Mesendoderm (in vitro differentiated cells): Measurements from ENCODE around the gene ZBTB17.
"Not testable (repeated sequence)": the region's sequence is repeated elsewhere in the genome, so short reads cannot be mapped to it uniquely, and the experiment has no call there.

ENCODE experiments used
- DNase-seq: peaks from one replicate; pipeline ENCODE4 v3.0.0; 2013
- H2AK5ac ChIP-seq: 2 replicates; pipeline ENCODE4 v1.6.1; 2013; ENCODE audit warnings: low read length, inconsistent platforms
- H2BK120ac ChIP-seq: 2 replicates; pipeline ENCODE4 v1.6.1; 2013; ENCODE audit warnings: low read depth, mild to moderate bottlenecking, low read length, moderate library complexity, mixed read lengths
- H2BK15ac ChIP-seq: replicated peaks from 2 replicates; pipeline ENCODE4 v1.6.1; 2013; ENCODE audit warnings: low read depth, mild to moderate bottlenecking, moderate library complexity
- H2BK5ac ChIP-seq: 2 replicates; pipeline ENCODE4 v1.6.1; 2013; ENCODE audit warnings: low read length, inconsistent platforms
- H3K18ac ChIP-seq: 2 replicates; pipeline ENCODE4 v1.6.1; 2013; ENCODE audit warnings: mild to moderate bottlenecking, low read length, mixed read lengths
- H3K23ac ChIP-seq: one replicate; pipeline ENCODE4 v1.6.1; 2013; ENCODE audit warnings: low read length
- H3K27ac ChIP-seq: 2 replicates; pipeline ENCODE4 v1.5.1; 2013; ENCODE audit warnings: low read depth, mild to moderate bottlenecking, inconsistent platforms, low read length, moderate library complexity
- H3K27me3 ChIP-seq: 2 replicates; pipeline ENCODE4 v1.6.1; 2013; ENCODE audit warnings: low read length, control low read depth, mild to moderate bottlenecking, inconsistent platforms; ENCODE audit not compliant: insufficient read depth, poor library complexity
- H3K36me3 ChIP-seq: 2 replicates; pipeline ENCODE4 v1.6.1; 2013; ENCODE audit warnings: low read length, inconsistent platforms; ENCODE audit not compliant: control insufficient read depth, insufficient read depth
- H3K4ac ChIP-seq: one replicate; pipeline ENCODE4 v1.6.1; 2013; ENCODE audit warnings: low read depth, mild to moderate bottlenecking, low read length, moderate library complexity
- H3K4me1 ChIP-seq: 2 replicates; pipeline ENCODE4 v1.6.1; 2013; ENCODE audit warnings: low read depth, low read length, inconsistent platforms; ENCODE audit not compliant: control insufficient read depth
- H3K4me2 ChIP-seq: 2 replicates; pipeline ENCODE4 v1.6.1; 2013; ENCODE audit warnings: low read length
- H3K4me3 ChIP-seq: 2 replicates; pipeline ENCODE4 v1.5.1; 2013; ENCODE audit warnings: mild to moderate bottlenecking, low read length
- H3K56ac ChIP-seq: one replicate; pipeline ENCODE4 v1.6.1; 2013; ENCODE audit warnings: low read length
- H3K79me1 ChIP-seq: 2 replicates; pipeline ENCODE4 v1.6.1; 2013; ENCODE audit warnings: low read length, inconsistent platforms
- H3K79me2 ChIP-seq: 2 replicates; pipeline ENCODE4 v1.6.1; 2013; ENCODE audit warnings: mild to moderate bottlenecking, low read length; ENCODE audit not compliant: control insufficient read depth, insufficient read depth
- H3K9ac ChIP-seq: 2 replicates; pipeline ENCODE4 v1.6.1; 2013; ENCODE audit warnings: low read length, inconsistent platforms
- H4K5ac ChIP-seq: one replicate; pipeline ENCODE4 v1.6.1; 2013; ENCODE audit warnings: low read length
- H4K8ac ChIP-seq: one replicate; pipeline ENCODE4 v1.6.1; 2013; ENCODE audit warnings: low read depth, mild to moderate bottlenecking, control low read depth, low read length, moderate library complexity
- WGBS: extraction: QIAGEN DNeasy Blood & Tissue Kit; methylation state at CpG from one replicate; pipeline ENCODE4 v1.1.7; 2013; ENCODE audit warnings: low lambda C conversion rate, missing lambda C conversion rate; ENCODE audit not compliant: insufficient coverage; ENCODE audit errors: extremely low coverage; 5-methylcytosine and 5-hydroxymethylcytosine counted together

Gene ZBTB17

GRCh38 chr1:15931401-15931800 is 44.5 kb downstream of the ZBTB17 start:
- Histone ChIP-seq H4K5ac (no peak overlapping the region), H3K36me3 (peaks cover 21% of the 10 kb centered on the region), H3K56ac (no peak overlapping the region), H3K9ac (no peak overlapping the region), H3K27ac (no peak overlapping the region), H3K79me1 (peaks cover 2% of the 10 kb centered on the region), H3K23ac (no peak overlapping the region), H2AK5ac (no peak overlapping the region), H3K4me1 (no peaks in the 10 kb centered on the region), H3K4me2 (no peak overlapping the region), H3K4ac (no peak overlapping the region), H2BK15ac (no peak overlapping the region), H2BK5ac (no peak overlapping the region), H2BK120ac (no peak overlapping the region), H4K8ac (no peak overlapping the region), H3K27me3 (no peaks in the 10 kb centered on the region), H3K18ac (no peak overlapping the region), H3K4me3 (no peak overlapping the region), H3K79me2 (no peaks in the 10 kb centered on the region)
- no CpG with 5 or more reads among the region's 11 CpGs for WGBS
- no peak for DNase-seq

- peaks cover 21% of the 10 kb centered on the region for H3K36me3 ChIP-seq
- H3K27me3 ChIP-seq = no peaks in the 10 kb centered on the region
- no CpG with 5 or more reads among the region's 17 CpGs for WGBS
- H3K4me2 ChIP-seq = no peak overlapping the region
- no peak overlapping the region for H3K9ac ChIP-seq
- H3K79me2 ChIP-seq = no peaks in the 10 kb centered on the region
- no peak overlapping the region for H2AK5ac ChIP-seq
- H3K18ac ChIP-seq = no peak overlapping the region
- no peak overlapping the region for H3K4ac ChIP-seq
- no peak for DNase-seq
- H3K4me1 ChIP-seq = no peaks in the 10 kb centered on the region
- no peak overlapping the region for H2BK15ac ChIP-seq
- H3K4me3 ChIP-seq = no peak overlapping the region
- H4K5ac ChIP-seq = no peak overlapping the region
- no peak overlapping the region for H2BK120ac ChIP-seq
- H2BK5ac ChIP-seq = no peak overlapping the region
- no peak overlapping the region for H4K8ac ChIP-seq
- no peak overlapping the region for H3K56ac ChIP-seq
- H3K79me1 ChIP-seq = no peaks in the 10 kb centered on the region
- no peak overlapping the region for H3K23ac ChIP-seq
- H3K27ac ChIP-seq = no peak overlapping the region
Measured at GRCh38 chr1:15928971-15929965, 46.6 kb downstream of the ZBTB17 start.

DNA sequence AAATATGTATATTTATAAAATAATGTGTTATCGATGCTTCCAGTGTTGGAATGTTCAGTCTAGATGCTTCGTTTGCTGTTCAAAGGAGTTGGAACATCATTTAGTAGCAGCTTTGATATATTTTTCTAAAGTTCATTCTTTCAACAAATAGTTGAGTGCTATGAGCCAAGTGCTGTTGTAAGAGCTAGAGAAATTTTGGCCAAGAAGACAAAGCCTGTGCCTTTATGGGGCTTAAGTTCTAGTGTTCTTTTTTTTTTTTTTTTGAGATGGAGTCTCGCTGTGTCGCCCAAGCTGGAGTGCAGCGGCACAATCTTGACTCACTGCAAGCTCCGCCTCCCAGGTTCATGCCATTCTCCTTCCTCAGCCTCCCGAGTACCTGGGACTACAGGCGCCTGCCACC is 49.5 kb downstream of the ZBTB17 start:
- H3K56ac ChIP-seq, H4K8ac ChIP-seq, H3K27ac ChIP-seq, H3K4me1 ChIP-seq, H3K4me3 ChIP-seq, H3K4ac ChIP-seq, H3K18ac ChIP-seq, H3K9ac ChIP-seq, H3K79me1 ChIP-seq, H3K4me2 ChIP-seq, H2BK120ac ChIP-seq, H3K27me3 ChIP-seq, H3K79me2 ChIP-seq, H3K23ac ChIP-seq, H2AK5ac ChIP-seq, H4K5ac ChIP-seq, H2BK5ac ChIP-seq, H2BK15ac ChIP-seq, DNase-seq: not testable (repeated sequence)
- H3K36me3 ChIP-seq = peaks cover 19% of the 10 kb centered on the region
- WGBS = no CpG with 5 or more reads among the region's 8 CpGs

DNA sequence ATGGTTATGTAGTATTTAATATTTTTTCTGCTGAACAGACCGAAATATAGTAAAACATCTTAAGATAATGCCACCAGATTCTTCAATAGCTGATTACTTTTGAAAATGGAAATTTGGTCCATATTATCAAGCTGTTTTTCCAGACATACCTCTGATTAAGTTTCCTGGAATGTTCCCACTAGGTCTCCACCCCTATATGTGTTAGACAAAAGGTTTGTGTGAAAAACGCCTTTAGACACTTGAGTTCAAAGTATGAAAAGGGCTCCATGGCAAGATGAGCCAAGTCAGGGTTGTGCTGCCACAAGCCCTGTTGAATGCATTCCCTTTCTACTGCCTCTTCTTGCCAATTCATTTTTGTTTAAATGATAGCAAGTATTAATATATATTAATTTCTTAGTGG is 52.7 kb downstream of the ZBTB17 start:
- H3K27ac ChIP-seq = no peak overlapping the region

GRCh38 chr1:15918962-15919715 is 56.8 kb downstream of the ZBTB17 start:
- WGBS = no CpG with 5 or more reads among the region's 11 CpGs
- no peak overlapping the region for H2BK5ac ChIP-seq
- no peak overlapping the region for H2BK15ac ChIP-seq
- H3K4me3 ChIP-seq = no peak overlapping the region
- H4K8ac ChIP-seq = no peak overlapping the region
- no peaks in the 10 kb centered on the region for H3K27me3 ChIP-seq
- peak; percentile 47 for DNase-seq
- H3K4me2 ChIP-seq = no peak overlapping the region
- H3K4ac ChIP-seq = no peak overlapping the region
- H3K79me1 ChIP-seq = no peaks in the 10 kb centered on the region
- no peak overlapping the region for H3K9ac ChIP-seq
- no peak overlapping the region for H4K5ac ChIP-seq
- no peaks in the 10 kb centered on the region for H3K36me3 ChIP-seq
- no peak overlapping the region for H3K56ac ChIP-seq
- H3K18ac ChIP-seq = no peak overlapping the region
- H2BK120ac ChIP-seq = no peak overlapping the region
- no peak overlapping the region for H2AK5ac ChIP-seq
- no peak overlapping the region for H3K27ac ChIP-seq
- no peak overlapping the region for H3K23ac ChIP-seq
- H3K79me2 ChIP-seq = no peaks in the 10 kb centered on the region
- no peaks in the 10 kb centered on the region for H3K4me1 ChIP-seq

More for the DNA sequence above, 52.7 kb downstream of the ZBTB17 start:
- no peak overlapping the region for H3K4me3 ChIP-seq
- no peak overlapping the region for H3K9ac ChIP-seq
- WGBS = no CpG with 5 or more reads among the region's 2 CpGs
- H3K4ac ChIP-seq = no peak overlapping the region
- no peak overlapping the region for H3K4me2 ChIP-seq
- H4K8ac ChIP-seq = no peak overlapping the region
- no peak overlapping the region for H2BK5ac ChIP-seq
- H3K18ac ChIP-seq = no peak overlapping the region
- H2BK120ac ChIP-seq = no peak overlapping the region
- H3K56ac ChIP-seq = no peak overlapping the region
- no peak overlapping the region for H4K5ac ChIP-seq
- no peaks in the 10 kb centered on the region for H3K27me3 ChIP-seq
- no peaks in the 10 kb centered on the region for H3K79me2 ChIP-seq
- no peak for DNase-seq
- no peaks in the 10 kb centered on the region for H3K79me1 ChIP-seq
- no peak overlapping the region for H3K23ac ChIP-seq
- no peak overlapping the region for H2BK15ac ChIP-seq
- no peak overlapping the region for H2AK5ac ChIP-seq
- H3K4me1 ChIP-seq = no peaks in the 10 kb centered on the region
- peaks cover 3% of the 10 kb centered on the region for H3K36me3 ChIP-seq
